GM19043 (cell line): ENCODE measurements around the gene CBARP.

Experiments
- ATAC-seq: cut with Tn5 transposase; IDR thresholded peaks from one replicate; pipeline ENCODE4 v1.9.1; 2021; ENCODE audit warnings: low read depth; ENCODE audit not compliant: unreplicated experiment

Gene CBARP, protein sequence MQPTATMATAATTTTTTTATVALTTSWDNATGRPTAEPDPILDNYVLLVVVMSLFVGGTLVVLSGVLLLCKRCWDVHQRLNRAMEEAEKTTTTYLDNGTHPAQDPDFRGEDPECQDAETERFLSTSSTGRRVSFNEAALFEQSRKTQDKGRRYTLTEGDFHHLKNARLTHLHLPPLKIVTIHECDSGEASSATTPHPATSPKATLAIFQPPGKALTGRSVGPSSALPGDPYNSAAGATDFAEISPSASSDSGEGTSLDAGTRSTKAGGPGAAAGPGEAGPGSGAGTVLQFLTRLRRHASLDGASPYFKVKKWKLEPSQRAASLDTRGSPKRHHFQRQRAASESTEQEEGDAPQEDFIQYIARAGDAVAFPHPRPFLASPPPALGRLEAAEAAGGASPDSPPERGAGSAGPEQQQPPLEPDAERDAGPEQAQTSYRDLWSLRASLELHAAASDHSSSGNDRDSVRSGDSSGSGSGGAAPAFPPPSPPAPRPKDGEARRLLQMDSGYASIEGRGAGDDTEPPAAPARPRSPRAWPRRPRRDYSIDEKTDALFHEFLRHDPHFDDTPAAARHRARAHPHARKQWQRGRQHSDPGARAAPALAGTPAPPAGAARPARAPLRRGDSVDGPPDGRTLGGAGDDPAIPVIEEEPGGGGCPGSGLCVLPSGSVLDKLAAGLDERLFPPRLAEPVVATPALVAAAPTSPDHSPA

DNA sequence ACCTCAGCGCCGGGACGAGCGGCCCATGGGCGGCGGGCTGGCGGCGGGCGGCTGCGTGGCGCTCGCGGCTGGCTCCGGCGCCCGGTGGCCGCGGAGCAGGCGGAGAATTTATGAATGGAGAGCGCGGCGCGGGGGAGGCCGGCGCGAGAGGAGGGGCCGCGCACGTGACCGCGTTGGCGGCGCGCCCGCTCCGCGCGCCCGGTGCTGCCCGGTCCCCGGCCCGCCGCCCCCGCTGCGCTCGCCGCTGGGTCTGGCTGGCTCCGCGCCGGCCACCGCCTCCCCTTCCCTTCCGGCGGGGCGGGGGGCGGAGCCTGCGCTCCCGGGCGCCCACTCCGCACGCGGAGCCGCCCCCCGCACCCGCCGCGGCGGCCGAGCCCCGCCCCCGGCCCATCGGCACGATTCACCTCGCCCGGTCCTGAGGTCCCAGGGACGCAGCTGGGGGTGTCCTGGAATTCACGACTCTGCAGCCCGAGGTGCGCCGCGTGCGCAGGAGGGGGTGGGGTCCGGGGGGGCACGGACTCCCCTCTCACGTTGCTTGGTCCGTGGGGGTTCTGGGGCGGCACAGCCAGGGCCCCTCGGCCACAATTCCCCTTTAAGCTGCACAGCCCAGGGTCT is at the start of gene CBARP:
Gene CBARP, minus strand, starts transcription at position 252 of the 615 bp plus-strand sequence. CDS start 1,905 bp downstream, outside the sequence.
- ATAC-seq: no peak

DNA sequence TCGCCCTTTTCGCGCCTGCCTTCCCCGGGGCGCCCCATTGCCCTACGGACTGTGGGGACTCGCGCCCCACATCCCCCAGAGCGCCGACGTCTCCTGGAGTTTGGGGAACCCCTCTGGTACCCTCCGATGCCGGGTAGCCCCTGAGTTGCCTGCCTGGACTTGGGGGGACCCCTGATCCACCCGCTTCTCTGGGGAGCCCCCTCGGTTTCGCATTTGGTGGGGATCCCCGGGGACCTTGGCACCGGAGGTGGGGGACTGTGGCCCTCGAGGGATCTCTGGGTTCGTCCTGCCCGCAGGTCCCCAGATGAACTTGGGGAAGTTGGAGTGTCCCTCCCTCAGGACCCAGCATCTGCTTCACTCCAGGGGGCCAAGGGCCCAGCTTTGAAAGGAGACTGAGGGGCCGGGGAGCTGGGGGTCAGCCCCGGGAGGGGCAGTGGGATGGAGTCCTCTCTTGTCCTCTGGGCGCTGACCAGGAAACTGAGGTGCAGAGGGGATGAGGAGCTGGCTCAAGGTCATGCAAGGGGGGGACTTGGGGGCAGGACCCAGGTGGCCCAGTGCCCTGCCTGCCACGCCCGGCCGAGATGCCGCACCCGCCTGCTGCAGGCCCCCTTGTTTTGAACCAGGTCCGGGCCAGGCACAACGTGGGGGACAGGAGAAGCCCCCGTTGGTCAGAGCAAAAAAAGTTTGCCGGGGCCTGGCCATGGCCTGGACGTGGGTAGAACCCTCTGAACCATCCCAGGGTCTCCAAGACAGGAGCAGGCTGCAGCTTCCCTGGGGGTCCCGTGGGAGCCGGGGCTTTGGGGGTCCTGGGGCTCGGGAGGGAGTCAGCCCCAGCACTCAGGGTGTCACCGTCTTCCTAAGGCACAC is 48.9 kb upstream of the CBARP start:
- ATAC-seq: no peak

DNA sequence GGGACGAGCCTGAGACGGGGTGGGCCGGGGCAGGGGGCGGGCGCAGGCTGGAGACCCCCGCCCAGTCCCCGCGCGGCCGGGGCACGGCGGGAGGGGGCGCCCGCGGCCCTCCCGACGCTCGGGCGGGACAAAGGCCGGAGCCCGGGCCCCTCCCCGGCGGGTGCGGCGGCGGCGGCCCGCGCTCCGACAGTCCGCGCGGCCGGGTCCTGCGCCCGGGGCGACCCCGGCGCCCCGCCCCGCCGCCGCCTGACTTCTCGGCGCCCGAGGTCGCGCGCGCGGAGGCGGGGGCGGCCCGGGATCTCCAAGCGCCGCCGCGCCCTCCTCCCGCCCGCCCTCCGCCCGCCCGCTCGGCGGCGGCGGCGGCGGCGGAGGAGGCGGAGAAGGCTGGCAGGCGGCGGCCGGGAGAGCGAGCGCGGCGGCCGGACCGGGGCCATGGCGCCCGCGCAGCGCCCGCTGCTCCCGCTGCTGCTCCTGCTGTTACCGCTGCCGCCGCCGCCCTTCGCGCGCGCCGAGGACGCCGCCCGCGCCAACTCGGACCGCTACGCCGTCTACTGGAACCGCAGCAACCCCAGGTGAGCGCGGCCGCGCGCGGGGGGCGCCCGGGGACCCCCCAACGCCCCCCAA is 48.0 kb upstream of the CBARP start, which contains the start of gene EFNA2:
Gene EFNA2, plus strand, starts transcription at position 137 of the 624 bp plus-strand sequence. Its CDS starts 296 bp downstream, at position 433.
- no peak for ATAC-seq

DNA sequence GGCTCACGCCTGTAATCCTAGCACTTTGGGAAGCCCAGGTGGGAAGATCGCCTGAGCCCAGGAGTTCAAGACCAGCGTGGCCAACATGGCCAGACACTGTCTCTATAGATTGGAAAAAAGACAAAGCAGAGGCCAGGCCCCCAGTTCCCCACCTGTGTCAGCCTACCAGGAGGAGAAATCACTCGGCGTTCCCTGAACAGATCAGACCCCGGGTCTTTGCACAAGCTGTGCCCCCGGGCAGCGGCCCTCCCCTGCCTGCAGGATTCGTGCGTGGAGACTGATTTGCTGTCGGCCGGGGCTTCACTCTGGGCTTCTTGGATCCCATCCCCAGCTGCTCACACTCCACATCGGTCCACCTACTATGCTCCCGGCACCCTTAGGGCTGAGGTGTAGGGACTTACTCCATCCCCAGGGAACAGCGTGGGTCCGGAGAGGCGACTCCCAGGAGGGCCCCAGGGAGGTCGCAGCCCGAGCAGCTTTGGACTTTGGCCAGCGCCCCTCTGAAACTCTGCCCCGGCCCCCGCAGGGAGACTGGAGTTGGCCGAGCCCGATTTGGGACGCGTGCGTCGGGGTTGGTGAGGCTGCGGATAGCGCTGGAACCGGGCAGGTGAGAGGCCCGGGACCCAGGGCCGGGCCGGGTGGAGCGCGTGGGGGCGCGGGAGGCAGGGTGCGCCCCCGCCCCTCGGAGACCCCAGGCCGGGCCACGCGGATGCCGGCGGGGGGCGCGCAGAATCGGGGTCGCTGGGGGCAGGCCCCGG is 47.4 kb upstream of the CBARP start:
- ATAC-seq: no peak

DNA sequence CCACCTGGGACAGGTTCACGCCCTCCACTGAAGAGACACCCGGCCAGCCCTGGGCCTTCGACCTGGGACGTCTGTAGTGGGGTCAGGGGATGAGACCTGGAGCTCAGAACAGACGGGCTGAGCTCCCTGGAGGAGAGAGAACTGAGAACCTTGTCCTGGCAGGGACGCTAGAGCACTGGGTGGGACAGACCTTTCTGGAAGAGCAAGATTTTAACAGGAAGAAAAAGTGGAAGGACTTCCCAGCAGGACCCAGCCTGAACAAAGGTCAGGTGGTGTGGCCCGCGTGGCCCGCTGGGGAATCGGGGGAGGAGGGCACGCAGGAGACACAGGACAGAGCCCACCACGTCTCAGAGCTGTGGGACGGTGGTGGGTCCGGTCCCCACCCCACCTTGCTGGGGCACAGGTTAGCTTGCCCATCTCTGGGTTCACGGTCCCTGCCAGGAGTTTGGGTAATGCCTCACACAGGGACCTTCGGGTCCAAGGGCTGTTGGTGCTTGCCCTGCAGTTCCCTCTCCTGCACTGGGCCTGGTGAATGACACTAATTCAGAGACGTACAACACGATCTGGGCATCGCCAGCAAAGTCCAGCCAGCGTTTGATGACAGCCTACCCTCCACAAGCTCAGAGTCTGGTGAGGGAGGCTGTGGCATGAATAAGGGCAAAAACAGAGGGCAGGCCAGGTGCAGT is 46.6 kb upstream of the CBARP start:
- no peak for ATAC-seq

DNA sequence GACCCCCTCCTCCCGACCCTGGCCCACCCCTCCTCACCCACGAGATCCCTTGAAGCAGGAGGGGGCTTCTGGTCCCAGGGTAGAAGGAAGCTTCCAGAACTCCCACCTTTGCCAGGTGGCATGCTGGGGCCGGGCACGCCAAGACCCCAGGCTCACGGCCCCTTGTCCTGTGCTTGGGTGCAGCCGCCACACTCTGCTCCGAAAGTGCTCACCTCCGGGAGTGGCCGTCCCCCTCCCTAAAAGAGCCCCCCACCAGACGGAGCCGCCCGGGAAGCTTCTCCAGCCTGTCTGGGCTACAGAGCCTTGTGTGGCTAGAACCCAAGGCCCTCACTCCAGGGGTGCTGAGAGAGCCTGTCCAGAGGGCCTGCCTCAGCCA is 46.1 kb upstream of the CBARP start:
- ATAC-seq: no peak

DNA sequence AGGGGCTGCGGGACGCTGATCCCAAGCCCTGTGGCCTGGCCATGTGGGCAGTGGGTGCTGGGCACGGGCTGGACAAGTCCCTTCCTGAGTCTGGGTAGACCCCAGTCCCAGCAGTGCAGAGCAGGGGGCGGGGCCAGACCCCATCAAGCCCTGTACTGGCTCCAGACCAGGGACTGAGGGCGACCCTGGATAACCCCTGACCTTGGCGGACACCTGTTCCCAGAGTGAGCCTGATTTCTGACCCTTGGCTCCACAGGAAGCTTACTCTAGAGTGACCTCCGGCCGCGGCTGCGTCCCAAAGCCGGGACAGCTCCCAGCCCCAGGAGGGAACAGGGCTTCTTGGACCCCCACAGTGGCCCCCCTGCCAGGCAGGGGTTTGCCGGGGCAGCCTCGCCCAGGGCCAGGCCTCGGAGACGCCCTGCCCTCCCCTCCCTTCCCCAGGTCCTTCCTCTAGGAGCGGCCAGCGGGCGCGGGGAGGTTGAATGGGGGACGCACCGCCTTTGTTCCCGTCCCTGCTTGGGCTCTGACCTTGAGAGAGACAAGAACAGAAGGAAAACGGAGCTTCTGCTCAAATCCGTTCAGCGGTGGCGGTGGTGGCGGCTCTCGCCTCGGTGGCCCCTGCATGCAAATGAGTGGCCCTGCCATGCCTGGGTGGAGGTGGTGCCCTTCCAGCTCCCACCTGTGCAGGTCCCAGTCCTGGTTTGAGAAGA is 45.6 kb upstream of the CBARP start:
- ATAC-seq: no peak

DNA sequence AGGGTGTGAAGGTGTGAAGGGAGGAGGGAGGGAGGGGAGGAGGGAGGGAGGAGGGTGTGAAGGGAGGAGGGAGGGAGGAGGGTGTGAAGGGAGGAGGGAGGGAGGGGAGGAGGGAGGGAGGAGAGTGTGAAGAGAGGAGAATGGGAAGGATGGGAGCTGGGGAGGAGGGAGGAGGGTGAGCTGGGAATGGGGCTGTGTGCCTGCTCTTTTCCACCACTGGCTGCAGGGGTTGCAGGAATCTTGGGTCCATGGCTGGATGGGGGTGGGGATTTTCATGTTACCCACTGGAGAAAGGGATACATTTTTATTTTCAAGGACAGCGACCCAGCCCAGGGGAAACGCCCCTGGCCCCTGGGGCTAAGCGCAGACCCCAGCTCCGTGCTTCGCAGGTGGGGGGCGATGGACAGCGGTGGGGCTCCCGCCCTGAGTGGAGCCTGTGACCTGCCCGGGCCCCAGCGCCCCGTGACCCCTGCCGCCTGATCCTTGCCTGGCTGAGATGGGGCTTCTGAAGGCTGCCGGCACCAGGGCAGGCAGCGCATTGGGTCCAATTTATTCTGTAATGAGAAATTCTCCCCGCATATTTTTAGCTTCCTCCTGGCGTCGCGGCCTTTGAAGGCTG is 44.9 kb upstream of the CBARP start:
- no peak for ATAC-seq

DNA sequence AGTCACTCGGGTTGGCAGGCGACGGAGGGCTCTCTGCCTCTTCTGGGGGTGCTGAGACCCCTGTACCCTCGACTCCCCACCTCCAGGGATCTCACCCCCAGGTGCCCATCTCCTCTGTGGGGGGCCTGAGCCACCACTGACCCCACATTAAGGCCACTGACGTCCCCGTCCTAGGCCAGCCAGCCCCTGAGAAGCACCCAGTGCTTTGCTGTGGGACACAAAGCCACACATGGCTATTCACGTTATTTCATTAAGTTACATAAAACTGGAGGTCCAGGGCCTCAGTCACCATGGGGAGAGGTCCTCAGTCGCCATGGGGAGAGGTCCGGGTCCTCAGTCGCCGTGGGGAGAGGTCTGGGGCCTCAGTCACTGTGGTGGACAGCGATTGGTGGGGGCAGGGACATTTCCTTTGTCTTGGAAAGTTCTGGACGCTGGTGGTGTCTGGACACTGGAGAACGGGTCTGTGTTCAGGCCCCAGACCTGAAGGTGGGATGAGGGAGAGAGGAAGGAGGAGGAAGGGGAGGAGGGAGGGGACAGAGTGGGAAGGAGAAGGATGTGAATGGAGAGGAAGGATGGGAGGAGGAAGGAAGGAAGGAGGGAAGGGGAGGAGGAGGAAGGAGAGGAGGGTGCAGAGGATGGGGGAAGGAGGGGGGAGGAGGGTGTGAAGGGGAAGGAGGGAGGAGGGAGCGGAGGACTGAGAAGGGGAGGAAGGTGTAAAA is 43.9 kb upstream of the CBARP start:
- no peak for ATAC-seq

DNA sequence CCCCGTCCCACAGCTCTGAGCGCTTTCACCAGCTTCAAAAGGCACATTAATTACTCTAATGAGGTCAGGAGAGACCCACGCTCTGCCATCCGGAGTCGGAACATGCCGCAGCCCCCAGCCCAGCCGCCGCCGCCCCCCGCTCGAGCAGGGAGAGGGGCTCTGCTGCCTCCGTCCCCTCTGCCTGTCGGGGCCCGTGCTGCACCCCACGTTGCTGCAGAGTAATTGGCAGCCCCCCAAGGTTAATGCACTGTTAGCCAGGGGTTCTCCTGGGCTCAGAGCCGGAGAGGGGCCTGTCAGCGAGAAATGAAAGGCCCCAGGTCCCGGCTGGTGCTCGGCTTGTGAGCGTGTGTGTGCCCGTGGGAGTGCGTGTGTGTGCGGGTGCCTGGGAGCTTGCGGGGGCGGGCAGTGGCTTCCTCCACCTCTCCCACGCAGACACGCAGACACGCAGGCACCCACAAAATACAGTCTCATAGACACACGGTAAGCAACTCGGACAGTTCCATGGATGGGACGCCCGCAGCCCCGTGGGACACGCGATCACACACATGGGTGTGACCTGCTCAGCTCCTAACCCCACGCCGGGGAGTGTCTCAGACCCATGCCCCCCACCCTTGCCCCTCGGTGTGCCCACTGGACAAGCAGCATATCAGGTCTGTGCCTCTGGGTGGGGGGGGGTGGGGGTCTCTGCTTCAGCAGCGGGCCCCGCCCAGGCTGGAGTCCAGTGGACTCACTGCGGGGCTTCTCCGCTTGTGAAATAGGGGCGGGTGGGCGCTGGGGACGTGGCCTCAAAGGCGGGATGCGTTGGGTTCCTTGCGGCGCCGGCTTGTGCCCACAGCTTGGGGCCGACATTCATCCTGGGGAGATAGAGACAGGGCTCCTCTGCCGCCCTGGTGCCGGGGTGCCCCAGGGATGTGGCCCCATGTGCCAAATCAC is 43.1 kb upstream of the CBARP start:
- no peak for ATAC-seq

DNA sequence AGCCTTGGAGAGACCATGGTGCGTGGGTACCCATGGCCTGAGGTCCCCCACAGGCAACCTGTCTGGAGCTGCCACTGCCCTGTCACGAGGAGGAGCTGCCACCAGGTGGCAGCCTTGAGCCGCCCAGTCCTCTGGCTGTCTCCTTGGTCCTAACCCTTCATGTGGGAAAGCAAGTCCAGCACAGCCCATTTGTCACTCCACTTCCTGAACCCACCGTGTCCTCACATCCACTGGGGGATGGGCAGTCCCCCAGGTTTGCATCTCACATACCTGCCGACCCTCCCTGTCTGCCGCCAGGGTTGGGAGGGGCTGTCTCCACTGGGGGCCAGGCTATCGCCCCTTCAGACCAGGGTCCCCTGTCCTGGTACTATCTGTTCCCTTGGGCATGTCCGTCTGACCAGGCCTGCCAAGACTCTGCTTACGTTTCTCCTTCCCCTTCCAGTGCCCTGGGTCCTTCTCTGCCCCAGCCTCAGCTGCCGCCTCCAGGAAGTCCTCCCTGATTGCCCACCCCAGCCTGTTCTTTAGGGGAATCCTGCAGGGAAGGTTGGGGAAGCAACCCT is 42.1 kb upstream of the CBARP start:
- ATAC-seq: no peak

DNA sequence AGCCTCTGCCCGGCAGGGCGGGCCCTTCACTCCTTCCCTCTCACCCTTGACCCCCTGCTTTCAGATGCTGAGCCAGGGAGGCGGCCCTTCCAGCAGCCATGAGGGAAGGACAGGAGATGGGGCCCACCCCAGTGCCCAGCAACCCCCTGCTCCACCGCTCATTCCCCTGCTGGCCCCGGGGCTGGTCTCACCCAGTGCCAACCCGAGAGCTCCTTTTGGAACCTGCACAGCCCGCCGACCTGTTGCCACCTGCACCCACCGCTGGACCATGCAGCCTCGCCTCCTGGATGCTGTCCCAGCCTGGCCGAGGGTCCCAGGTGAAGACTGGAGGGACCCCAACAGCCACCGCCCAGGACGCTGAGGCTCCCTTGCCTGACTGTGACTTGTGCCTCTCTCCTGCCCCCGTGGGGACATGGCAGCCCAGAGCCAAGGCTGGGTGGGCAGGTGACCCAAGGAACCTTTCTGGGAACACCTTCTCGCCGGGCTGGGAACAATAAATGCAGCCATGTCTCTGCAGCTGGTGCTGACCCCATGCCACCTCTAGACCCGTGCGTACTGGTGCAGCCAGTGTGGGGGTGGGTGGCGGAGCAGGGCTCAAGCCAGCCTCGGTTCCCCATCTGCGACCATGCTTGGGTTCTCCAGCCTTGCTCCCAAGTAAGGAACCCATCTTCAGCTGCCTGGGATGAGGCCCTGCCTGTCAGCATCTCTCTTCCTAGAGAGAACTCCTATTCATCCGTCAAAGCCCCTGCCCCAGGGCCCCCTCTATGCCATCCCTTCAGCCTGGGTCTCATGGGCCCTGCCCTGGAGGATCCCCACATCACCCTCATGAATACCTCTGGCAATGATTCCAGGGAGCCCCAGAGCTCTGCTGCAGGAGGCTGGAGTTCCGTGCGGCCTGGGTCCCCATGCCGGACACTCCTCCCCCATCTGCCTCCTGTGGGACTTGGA is 41.2 kb upstream of the CBARP start:
- no peak for ATAC-seq

DNA sequence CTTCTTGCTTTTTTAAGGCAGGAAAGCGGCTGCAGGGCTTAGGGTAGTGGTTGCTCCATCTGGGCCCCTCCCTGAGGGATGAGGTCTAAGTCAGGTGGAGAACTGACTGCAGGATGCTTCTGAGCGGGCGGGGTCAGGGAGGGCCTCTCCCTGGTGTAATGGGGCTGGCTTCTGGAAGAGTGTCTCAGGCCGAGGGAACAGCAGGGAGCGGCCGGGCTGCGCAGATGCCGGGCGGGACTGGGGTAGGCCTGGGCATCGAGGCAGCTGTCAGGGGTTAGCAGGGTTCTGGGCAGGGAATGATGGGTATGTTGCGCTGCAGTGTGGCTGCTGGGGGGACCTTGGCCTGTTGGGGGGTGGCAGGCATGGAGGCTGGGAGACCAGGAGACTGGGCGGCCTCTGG is 40.3 kb upstream of the CBARP start:
- ATAC-seq: no peak

DNA sequence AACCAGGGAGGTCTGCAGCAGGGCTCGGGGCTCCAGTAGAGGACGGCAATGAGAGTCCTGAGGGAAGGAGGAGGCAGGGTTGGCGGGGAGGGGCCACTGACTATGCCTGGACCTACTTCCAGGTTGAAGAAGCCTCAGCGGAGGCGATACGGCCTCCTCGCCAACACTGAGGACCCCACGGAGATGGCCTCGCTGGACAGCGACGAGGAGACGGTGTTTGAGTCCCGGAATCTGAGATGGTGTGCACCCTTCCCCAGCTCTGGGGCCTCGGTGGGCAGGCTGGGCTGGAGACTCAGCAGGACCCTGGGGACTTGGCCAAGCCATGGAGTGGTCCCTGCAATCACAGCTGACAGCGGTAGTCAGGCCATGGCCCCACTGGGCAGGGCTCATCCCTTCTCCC is 39.3 kb upstream of the CBARP start:
- ATAC-seq: no peak

DNA sequence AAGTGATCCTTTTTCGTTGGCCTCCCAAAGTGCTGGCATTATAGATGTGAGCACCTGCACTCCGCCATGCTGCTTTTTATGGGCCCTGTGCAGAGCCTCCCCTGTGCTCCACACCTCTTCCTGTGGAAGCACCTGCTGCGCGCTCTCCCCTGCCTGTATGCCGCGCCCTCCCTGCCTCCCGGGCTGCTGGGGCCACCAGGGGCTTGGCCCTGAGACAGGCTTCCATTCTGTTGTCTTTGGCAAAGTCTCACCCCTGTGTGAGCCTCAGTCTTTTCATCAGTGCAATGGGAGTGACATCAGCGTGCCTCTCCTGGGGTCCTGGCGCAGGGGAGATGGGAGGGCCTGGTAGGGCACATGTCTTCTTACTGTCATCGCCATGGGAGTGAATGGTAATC is 38.8 kb upstream of the CBARP start:
- ATAC-seq: no peak
